Keratinocyte (primary cell): Measurements from ENCODE around the gene TSHZ2. TPM values are rescaled to one million over a fixed set of nuclear protein-coding genes. Genes with fewer than 3 reads are reported as not detected.

Experiments
- DNase-seq: peaks from one replicate; pipeline ENCODE4 v3.0.0-alpha.2; 2011; ENCODE audit warnings: low read depth, missing footprints, low spot score
- FAIRE-seq: peaks from 2 replicates; lab custom pipeline; 2011; peaks lifted over from hg19 to GRCh38; lab: Jason Lieb, UNC
- H2AFZ ChIP-seq: 2 replicates; pipeline ENCODE4 v1.6.0; 2012; ENCODE audit warnings: low read length, control low read depth, inconsistent platforms; ENCODE audit not compliant: control insufficient read depth
- H3K27ac ChIP-seq: 2 replicates; pipeline ENCODE4 v1.5.1; 2011; ENCODE audit warnings: low read length; ENCODE audit not compliant: control insufficient read depth, insufficient read depth
- H3K27me3 ChIP-seq: 3 replicates; pipeline ENCODE4 v1.6.0; 2011; ENCODE audit warnings: low read length; ENCODE audit not compliant: control insufficient read depth, insufficient read depth; ENCODE audit errors: extremely low read depth
- H3K36me3 ChIP-seq, 2 experiments: 2 replicates in 1 of 2; 3 replicates in 1 of 2; pipeline ENCODE4 v1.5.1; 2011; ENCODE audit warnings: low read length in 2 of 2, mild to moderate bottlenecking in 1 of 2; ENCODE audit not compliant: control insufficient read depth in 2 of 2, insufficient read depth in 2 of 2; ENCODE audit errors: extremely low read depth in 1 of 2
- H3K4me1 ChIP-seq: 3 replicates; pipeline ENCODE4 v1.5.1; 2011; ENCODE audit warnings: low read length; ENCODE audit not compliant: control insufficient read depth, insufficient read depth; ENCODE audit errors: extremely low read depth
- H3K4me2 ChIP-seq: 3 replicates; pipeline ENCODE4 v1.6.0; 2011; ENCODE audit warnings: low read depth, low read length; ENCODE audit not compliant: control insufficient read depth, insufficient read depth; ENCODE audit errors: extremely low read depth
- H3K4me3 ChIP-seq, 3 experiments: fragments of 200-600 bp in 1 of 3; sonication (generic) in 1 of 3; 2 replicates in 2 of 3; 3 replicates in 1 of 3; pipeline ENCODE4 v1.5.1; 2011 to 2016; ENCODE audit warnings: low read length in 3 of 3, mild to moderate bottlenecking in 3 of 3, control low read depth in 2 of 3, inconsistent platforms in 1 of 3, low read depth in 1 of 3, mixed read lengths in 1 of 3, mixed run types in 1 of 3, moderate library complexity in 1 of 3; ENCODE audit not compliant: control insufficient read depth in 2 of 3, insufficient read depth in 2 of 3; ENCODE audit errors: extremely low read depth in 1 of 3
- H3K79me2 ChIP-seq: 2 replicates; pipeline ENCODE4 v1.6.0; 2012; ENCODE audit warnings: low read length; ENCODE audit not compliant: control insufficient read depth, insufficient read depth
- H3K9ac ChIP-seq: 3 replicates; pipeline ENCODE4 v1.6.0; 2011; ENCODE audit warnings: low read length; ENCODE audit not compliant: control insufficient read depth, insufficient read depth; ENCODE audit errors: extremely low read depth
- H3K9me1 ChIP-seq: 3 replicates; pipeline ENCODE4 v1.6.0; 2011; ENCODE audit warnings: low read length; ENCODE audit not compliant: control insufficient read depth, insufficient read depth; ENCODE audit errors: extremely low read depth
- H3K9me3 ChIP-seq: 2 replicates; pipeline ENCODE4 v1.5.1; 2012; ENCODE audit warnings: low read depth, low read length; ENCODE audit not compliant: control insufficient read depth
- H4K20me1 ChIP-seq: 3 replicates; pipeline ENCODE4 v1.6.0; 2011; ENCODE audit warnings: low read length; ENCODE audit not compliant: control insufficient read depth, insufficient read depth; ENCODE audit errors: extremely low read depth
- CTCF ChIP-seq, 3 experiments: IDR thresholded peaks in 1 of 3; conservative IDR thresholded peaks in 1 of 3; optimal IDR thresholded peaks in 1 of 3; 2 replicates in 2 of 3; 3 replicates in 1 of 3; pipeline versions ENCODE3 to v1.5.1; 2011; ENCODE audit warnings: low read length in 3 of 3, mild to moderate bottlenecking in 3 of 3, moderate library complexity in 2 of 3, control low read depth in 1 of 3, inconsistent platforms in 1 of 3; ENCODE audit not compliant: insufficient read depth in 2 of 3; ENCODE audit errors: extremely low read depth in 1 of 3
- EZH2 ChIP-seq: IDR thresholded peaks from one replicate; pipeline ENCODE4 v1.6.1; 2012; ENCODE audit warnings: inconsistent platforms, mild to moderate bottlenecking, low read length, moderate library complexity
- dilution Hi-C: fragments of 300-500 bp; cut with MboI; formaldehyde crosslinking; loops from one replicate; pipeline ENCODE4 v1.7.0; 2020; ENCODE audit warnings: low sequenced_read_pairs; ENCODE audit not compliant: extremely low pct_ligation_motif_present
- polyA plus RNA-seq, 5 experiments: library from polyadenylated mRNA; depleted of rRNA in 3 of 5; stranded (reverse) in 3 of 5; stranded (forward) in 1 of 5; unstranded in 1 of 5; fragments of >200 nt; gene quantifications; 1 replicate in 1 of 5; 2 replicates in 3 of 5; 3 replicates in 1 of 5; pipeline versions ENCODE4 v1.2.1 to v1.2.3, GENCODE V29; 2011 to 2012; ENCODE audit warnings: missing spikeins in 2 of 5, low read depth in 1 of 5, low replicate concordance in 1 of 5

The TSHZ2 gene
- polyA plus RNA-seq, 1 donor (not counting 4 experiments of a cell fraction or from before 2014, with no cell fraction given): 1.1 TPM

GRCh38 chr20:53345536-53346334 lies 373.6 kb downstream of the TSHZ2 start:
- no peak overlapping the region for H3K9ac ChIP-seq
- FAIRE-seq (no peak), DNase-seq (no peak)
- no peak overlapping the region for H2AFZ ChIP-seq
- H3K4me3 ChIP-seq: no peak overlapping the region
- dilution Hi-C loops: no loop called here
- TF ChIP-seq EZH2: no peak
- TF ChIP-seq CTCF (optimal IDR thresholded peaks at IDR 0.05 in 1 of 3, IDR thresholded peaks at IDR 0.05 in 1 of 3, conservative IDR thresholded peaks at IDR 0.05 in 1 of 3; ENCODE audit: extremely low read depth in 1 of 3, insufficient read depth in 2 of 3, low read length in 3 of 3): no peak
- H3K27ac ChIP-seq: no peak overlapping the region
- no peak overlapping the region for H3K4me2 ChIP-seq
- H3K4me1 ChIP-seq: no peaks in the 10 kb centered on the region
- no peaks in the 10 kb centered on the region for H3K9me1 ChIP-seq
- no peaks in the 10 kb centered on the region for H4K20me1 ChIP-seq
- no peaks in the 10 kb centered on the region for H3K9me3 ChIP-seq
- H3K27me3 ChIP-seq: peaks cover 3% of the 10 kb centered on the region
- H3K36me3 ChIP-seq: no peaks in the 10 kb centered on the region
- H3K79me2 ChIP-seq: no peaks in the 10 kb centered on the region

- no peaks in the 10 kb centered on the region for H3K79me2 ChIP-seq
- no peak overlapping the region for H3K4me2 ChIP-seq
- TF ChIP-seq EZH2 (no peak), CTCF (optimal IDR thresholded peaks at IDR 0.05 in 1 of 3, IDR thresholded peaks at IDR 0.05 in 1 of 3, conservative IDR thresholded peaks at IDR 0.05 in 1 of 3; ENCODE audit: extremely low read depth in 1 of 3, insufficient read depth in 2 of 3, low read length in 3 of 3) (no peak)
- H3K27ac ChIP-seq: no peak overlapping the region
- no peaks in the 10 kb centered on the region for H3K4me1 ChIP-seq
- dilution Hi-C loops: no loop called here
- no peaks in the 10 kb centered on the region for H4K20me1 ChIP-seq
- no peak overlapping the region for H3K9ac ChIP-seq
- H3K9me1 ChIP-seq: no peaks in the 10 kb centered on the region
- DNase-seq: no peak
- H3K9me3 ChIP-seq: no peaks in the 10 kb centered on the region
- no peak for FAIRE-seq
- H3K27me3 ChIP-seq: peaks cover 3% of the 10 kb centered on the region
- no peak overlapping the region for H2AFZ ChIP-seq
- no peaks in the 10 kb centered on the region for H3K36me3 ChIP-seq
- H3K4me3 ChIP-seq: no peak overlapping the region
Measured at GRCh38 chr20:53346335-53346648, 374.1 kb downstream of the TSHZ2 start.
